ENCODE data around the gene FAM168B. TPM values are rescaled to one million over a fixed set of nuclear protein-coding genes. Genes with fewer than 3 reads are reported as not detected.

FAM168B gene
- total and polyA plus RNA-seq, 2 of the 13 experiments (the other 11 are each of a cell fraction or from before 2014, with no cell fraction given), result 64.5 to 113 TPM

GRCh38 chr2:131112529-131112928 is 19.3 kb upstream of the FAM168B start (continued):
- TF ChIP-seq SAP130 (CRISPR knock-in tag; IDR thresholded peaks at IDR 0.05; ENCODE audit: low read depth) (peak; percentile 37; the same call in 1 of the 2 replicates), ZNF670 (CRISPR knock-in tag; IDR thresholded peaks at IDR 0.05; ENCODE audit: borderline replicate concordance) (no peak), CCAR2 (optimal IDR thresholded peaks at IDR 0.05; ENCODE audit: low read depth, low read length) (no peak), JUND (CRISPR knock-in tag; IDR thresholded peaks at IDR 0.05) (no peak), CEBPB (IDR thresholded peaks at IDR 0.05; ENCODE audit: borderline replicate concordance, low read depth, low read length) (peak; percentile 43; the same call in 1 of the 2 replicates), RARA (CRISPR knock-in tag; IDR thresholded peaks at IDR 0.05) (peak; percentile 50), ZNF768 (CRISPR knock-in tag; IDR thresholded peaks at IDR 0.05) (no peak), GATAD1 (CRISPR knock-in tag; IDR thresholded peaks at IDR 0.05) (no peak), MTA3 (CRISPR knock-in tag; IDR thresholded peaks at IDR 0.05) (no peak), SIN3A (IDR thresholded peaks at IDR 0.05; ENCODE audit: borderline replicate concordance, low read depth, low read length) (no peak), ZNF850 (CRISPR knock-in tag; conservative IDR thresholded peaks at IDR 0.05) (no peak), REL (CRISPR knock-in tag; conservative IDR thresholded peaks at IDR 0.05) (no peak), MZF1 (CRISPR knock-in tag; IDR thresholded peaks at IDR 0.05; ENCODE audit: borderline replicate concordance) (no peak), NCOR1 (IDR thresholded peaks at IDR 0.05; ENCODE audit: borderline replicate concordance, low read length) (0 out of 2 replicates have a peak, but pooled peaks have one; percentile 35), FOXA3 (CRISPR knock-in tag; IDR thresholded peaks at IDR 0.05) (peak; percentile 15; the same call in 1 of the 2 replicates), MED1 (CRISPR knock-in tag; IDR thresholded peaks at IDR 0.05) (no peak), ZNF652 (CRISPR knock-in tag; IDR thresholded peaks at IDR 0.05; ENCODE audit: borderline replicate concordance, low read depth) (peak; percentile 63; the same call in 1 of the 2 replicates), MTF2 (CRISPR knock-in tag; IDR thresholded peaks at IDR 0.05; ENCODE audit: borderline replicate concordance) (no peak), SOX13 (IDR thresholded peaks at IDR 0.05) (no peak), SOX13 (CRISPR knock-in tag; conservative IDR thresholded peaks at IDR 0.05 in 1 of 2, IDR thresholded peaks at IDR 0.05 in 1 of 2) (peak in 1 of 2 experiments; percentile 50; a peak in 1 of 4 replicates), ZFYVE20 (CRISPR knock-in tag; IDR thresholded peaks at IDR 0.05; ENCODE audit: borderline replicate concordance, low read depth) (no peak), NR2F6 (IDR thresholded peaks at IDR 0.05) (no peak), NR2F6 (CRISPR knock-in tag; IDR thresholded peaks at IDR 0.05) (peak; percentile 31; the same call in 1 of the 2 replicates), PCBP2 (optimal IDR thresholded peaks at IDR 0.05; ENCODE audit: low read depth, low read length, poor library complexity, severe bottlenecking) (no peak), PAF1 (CRISPR knock-in tag; IDR thresholded peaks at IDR 0.05) (no peak), ZC3H13 (CRISPR knock-in tag; IDR thresholded peaks at IDR 0.05) (no peak), TERF1 (CRISPR knock-in tag; IDR thresholded peaks at IDR 0.05) (no peak), SRF (IDR thresholded peaks at IDR 0.05; ENCODE audit: low read depth, low read length) (no peak), NFRKB (IDR thresholded peaks at IDR 0.05) (no peak), SOX5 (CRISPR knock-in tag; IDR thresholded peaks at IDR 0.05; ENCODE audit: borderline replicate concordance) (peak; percentile 35; the same call in 1 of the 2 replicates), ZXDC (CRISPR knock-in tag; IDR thresholded peaks at IDR 0.05) (no peak), PHB2 (IDR thresholded peaks at IDR 0.05; ENCODE audit: partially characterized antibody) (no peak), ZNF672 (CRISPR knock-in tag; IDR thresholded peaks at IDR 0.05) (no peak)

Measured in HepG2 (cell line).